Hematopoietic multipotent progenitor cell treated with erythropoietin and hydrocortisone succinate and interleukin-3 and kit ligand, for 6 days (in vitro differentiated cells): ENCODE measurements around the gene ACSM6.

Source experiments
- DNase-seq: peaks from one replicate; pipeline ENCODE4 v3.0.0-alpha.2; 2015

ACSM6 gene

GRCh38 chr10:95275726-95276366, 81.8 kb downstream of the ACSM6 start:
- DNase-seq: no peak

DNA sequence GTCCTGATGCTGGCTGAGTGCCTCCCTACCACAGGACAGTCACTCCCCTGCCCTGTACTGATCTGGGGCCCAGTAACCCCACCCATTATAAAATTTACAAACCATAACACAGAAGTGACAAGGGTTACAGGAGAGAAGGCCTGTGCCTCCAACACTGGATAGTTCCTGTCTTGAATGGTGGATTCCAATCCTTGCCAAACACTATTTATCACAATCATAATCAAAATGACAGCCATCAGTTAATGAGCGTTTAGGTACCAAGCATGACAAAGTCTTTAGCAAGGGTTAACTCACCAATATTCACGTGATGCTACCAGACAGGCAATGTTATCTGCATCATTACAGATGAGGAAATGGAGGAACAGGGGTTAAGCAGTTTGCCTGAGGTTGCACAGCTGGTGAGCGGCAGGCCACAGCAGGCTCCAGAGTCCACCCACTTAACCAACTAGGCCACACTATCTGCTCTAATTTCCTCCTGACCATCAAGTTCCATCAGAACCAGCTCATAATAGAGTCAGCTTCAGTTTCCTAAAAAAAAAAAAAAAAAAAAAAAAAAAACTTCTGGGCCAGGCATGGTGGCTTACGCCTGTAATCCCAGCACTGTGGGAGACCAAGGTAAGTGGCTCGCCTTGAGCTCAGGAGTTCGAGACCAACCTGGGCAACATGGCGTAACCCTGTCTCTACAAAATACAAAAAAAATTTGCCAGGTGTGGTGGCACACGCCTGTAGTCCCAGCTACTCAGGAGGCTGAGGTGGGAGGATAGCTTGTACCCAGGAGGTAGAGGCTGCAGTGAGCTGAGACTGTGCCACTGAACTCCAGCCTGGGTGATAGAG, 82.5 kb downstream of the ACSM6 start:
- peak; percentile 92 for DNase-seq

GRCh38 chr10:95277201-95277570, 83.1 kb downstream of the ACSM6 start:
- no peak for DNase-seq

DNA sequence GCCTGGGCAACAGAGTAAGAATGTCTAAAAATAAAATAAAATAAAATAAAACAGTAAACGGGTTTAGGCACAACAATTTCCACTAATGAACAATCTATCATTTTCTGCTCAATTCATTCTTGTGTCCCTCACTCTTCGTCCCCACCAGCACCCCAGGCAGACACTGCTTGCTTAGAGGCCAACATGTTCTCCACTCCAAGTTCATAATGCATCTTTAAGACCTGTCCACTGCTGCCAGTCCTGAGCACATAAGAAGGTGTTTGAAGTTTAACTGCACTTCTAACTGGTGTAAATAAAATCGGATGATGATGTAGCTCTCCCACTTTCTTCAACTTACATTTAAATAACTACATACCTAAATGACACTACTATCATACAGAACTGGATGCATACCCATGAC, 83.6 kb downstream of the ACSM6 start:
- DNase-seq: no peak
